ENCODE data around the gene EXD2.
"Not testable (repeated sequence)": the region's sequence is repeated elsewhere in the genome, so short reads cannot be mapped to it uniquely, and the experiment has no call there.

EXD2 gene

GRCh38 chr14:69182580-69182979 is 8.7 kb upstream of the EXD2 start:
- not testable (repeated sequence) for H3K4me3 ChIP-seq (ENCODE audit: low read length); DNase-seq (ENCODE audit: low read depth, low spot score)

GRCh38 chr14:69183735-69184134 is 7.6 kb upstream of the EXD2 start:
- H3K4me3 ChIP-seq (ENCODE audit: low read length) = no peak overlapping the region
- DNase-seq (ENCODE audit: low read depth, low spot score) = no peak

- no peak overlapping the region for H3K4me3 ChIP-seq (ENCODE audit: low read length)
- no peak for DNase-seq (ENCODE audit: low read depth, low spot score)
Observed at GRCh38 chr14:69190191-69190590, 1.1 kb upstream of the EXD2 start.

- peak; percentile 37 for DNase-seq (ENCODE audit: low read depth, low spot score)
- no peak overlapping the region for H3K4me3 ChIP-seq (ENCODE audit: low read length)
Observed at GRCh38 chr14:69193721-69194120, 2.4 kb downstream of the EXD2 start.

GRCh38 chr14:69199786-69200185 is 8.5 kb downstream of the EXD2 start:
- DNase-seq (ENCODE audit: low read depth, low spot score) = no peak

GRCh38 chr14:69204753-69205152 is 13.5 kb downstream of the EXD2 start:
- no peak overlapping the region for H3K4me3 ChIP-seq (ENCODE audit: low read length)
- DNase-seq (ENCODE audit: low read depth, low spot score) = no peak

More at GRCh38 chr14:69199786-69200185, 8.5 kb downstream of the EXD2 start:
- H3K4me3 ChIP-seq (ENCODE audit: low read length) = no peak overlapping the region

GRCh38 chr14:69207435-69208041 is 16.2 kb downstream of the EXD2 start:
- DNase-seq (ENCODE audit: low read depth, low spot score) = no peak

GRCh38 chr14:69208666-69209065 is 17.4 kb downstream of the EXD2 start:
- no peak for DNase-seq (ENCODE audit: low read depth, low spot score)
- no peak overlapping the region for H3K4me3 ChIP-seq (ENCODE audit: low read length)

More at GRCh38 chr14:69207435-69208041, 16.2 kb downstream of the EXD2 start:
- H3K4me3 ChIP-seq (ENCODE audit: low read length) = no peak overlapping the region

- DNase-seq (ENCODE audit: low read depth, low spot score) = no peak
- no peak overlapping the region for H3K4me3 ChIP-seq (ENCODE audit: low read length)
Observed at GRCh38 chr14:69214393-69214792, 23.1 kb downstream of the EXD2 start.

GRCh38 chr14:69217663-69218062 is 26.4 kb downstream of the EXD2 start:
- DNase-seq (ENCODE audit: low read depth, low spot score); H3K4me3 ChIP-seq (ENCODE audit: low read length): not testable (repeated sequence)

- no peak overlapping the region for H3K4me3 ChIP-seq (ENCODE audit: low read length)
- no peak for DNase-seq (ENCODE audit: low read depth, low spot score)
Observed at GRCh38 chr14:69224946-69225345, 33.6 kb downstream of the EXD2 start.

- no peak overlapping the region for H3K4me3 ChIP-seq (ENCODE audit: low read length)
- no peak for DNase-seq (ENCODE audit: low read depth, low spot score)
Observed at GRCh38 chr14:69226178-69226577, 34.9 kb downstream of the EXD2 start.

- no peak overlapping the region for H3K4me3 ChIP-seq (ENCODE audit: low read length)
- no peak for DNase-seq (ENCODE audit: low read depth, low spot score)
Observed at GRCh38 chr14:69226736-69227135, 35.4 kb downstream of the EXD2 start.

GRCh38 chr14:69231486-69231885 is 40.2 kb downstream of the EXD2 start:
- no peak for DNase-seq (ENCODE audit: low read depth, low spot score)
- H3K4me3 ChIP-seq (ENCODE audit: low read length) = no peak overlapping the region

GRCh38 chr14:69232388-69232787 is 41.1 kb downstream of the EXD2 start:
- no peak for DNase-seq (ENCODE audit: low read depth, low spot score)
- H3K4me3 ChIP-seq (ENCODE audit: low read length) = no peak overlapping the region

GRCh38 chr14:69234106-69234505 is 42.8 kb downstream of the EXD2 start:
- no peak overlapping the region for H3K4me3 ChIP-seq (ENCODE audit: low read length)

GRCh38 chr14:69235708-69236107 is 44.4 kb downstream of the EXD2 start:
- H3K4me3 ChIP-seq (ENCODE audit: low read length) = no peak overlapping the region
- DNase-seq (ENCODE audit: low read depth, low spot score) = no peak

More at GRCh38 chr14:69234106-69234505, 42.8 kb downstream of the EXD2 start:
- DNase-seq (ENCODE audit: low read depth, low spot score) = no peak

GRCh38 chr14:69237142-69237541 is 45.8 kb downstream of the EXD2 start:
- DNase-seq (ENCODE audit: low read depth, low spot score) = no peak
- H3K4me3 ChIP-seq (ENCODE audit: low read length) = no peak overlapping the region

GRCh38 chr14:69237584-69237983 is 46.3 kb downstream of the EXD2 start:
- no peak for DNase-seq (ENCODE audit: low read depth, low spot score)
- no peak overlapping the region for H3K4me3 ChIP-seq (ENCODE audit: low read length)

- DNase-seq (ENCODE audit: low read depth, low spot score) = no peak
- H3K4me3 ChIP-seq (ENCODE audit: low read length) = no peak overlapping the region
Observed at GRCh38 chr14:69238883-69239282, 47.6 kb downstream of the EXD2 start.

- no peak for DNase-seq (ENCODE audit: low read depth, low spot score)
- no peak overlapping the region for H3K4me3 ChIP-seq (ENCODE audit: low read length)
Observed at GRCh38 chr14:69240527-69241173, 49.4 kb downstream of the EXD2 start.

Data from Jurkat, Clone E6-1 (cell line).